Ishikawa (cell line): ENCODE data around the gene PLEKHH1.

Experiments
- CEBPB ChIP-seq: IDR thresholded peaks from 2 replicates; pipeline ENCODE4 v1.6.1; 2012
- CREB1 ChIP-seq: IDR thresholded peaks from 2 replicates; pipeline ENCODE4 v1.6.1; 2012; ENCODE audit warnings: low read depth
- EGR1 ChIP-seq: IDR thresholded peaks from 2 replicates; pipeline ENCODE4 v1.6.1; 2012
- EP300 ChIP-seq: IDR thresholded peaks from 2 replicates; pipeline ENCODE4 v1.6.1; 2012; ENCODE audit warnings: borderline replicate concordance
- FOXM1 ChIP-seq: IDR thresholded peaks from 2 replicates; pipeline ENCODE4 v1.6.1; 2012; ENCODE audit warnings: low read depth, borderline replicate concordance
- MAX ChIP-seq: IDR thresholded peaks from 2 replicates; pipeline ENCODE4 v1.6.1; 2012
- NFIC ChIP-seq: IDR thresholded peaks from 2 replicates; pipeline ENCODE4 v1.6.1; 2012
- RAD21 ChIP-seq: IDR thresholded peaks from 2 replicates; pipeline ENCODE4 v1.6.1; 2012; ENCODE audit warnings: low read depth
- REST ChIP-seq: IDR thresholded peaks from 2 replicates; pipeline ENCODE4 v1.6.1; 2012; ENCODE audit warnings: low read depth, mild to moderate bottlenecking
- TAF1 ChIP-seq: IDR thresholded peaks from 2 replicates; pipeline ENCODE4 v1.6.1; 2012; ENCODE audit warnings: low read depth, mild to moderate bottlenecking
- TCF12 ChIP-seq: IDR thresholded peaks from 2 replicates; pipeline ENCODE4 v1.6.1; 2012; ENCODE audit warnings: low read depth
- TEAD4 ChIP-seq: IDR thresholded peaks from 2 replicates; pipeline ENCODE4 v1.6.1; 2012
- USF1 ChIP-seq: IDR thresholded peaks from 2 replicates; pipeline ENCODE4 v1.6.1; 2012
- YY1 ChIP-seq: IDR thresholded peaks from 2 replicates; pipeline ENCODE4 v1.6.1; 2012; ENCODE audit warnings: low read depth
- ZBTB7A ChIP-seq: IDR thresholded peaks from 2 replicates; pipeline ENCODE4 v1.6.1; 2012; ENCODE audit warnings: low read depth

PLEKHH1 gene

GRCh38 chr14:67497716-67498115, 35.4 kb upstream of the PLEKHH1 start:
- TF ChIP-seq REST = no peak

GRCh38 chr14:67500981-67501380, 32.1 kb upstream of the PLEKHH1 start:
- TF ChIP-seq NFIC (no peak), EGR1 (no peak), EP300 (no peak)

GRCh38 chr14:67501670-67502069, 31.4 kb upstream of the PLEKHH1 start:
- no peak for TF ChIP-seq USF1
- no peak for TF ChIP-seq EGR1
- TF ChIP-seq RAD21 = no peak
- no peak for TF ChIP-seq NFIC
- no peak for TF ChIP-seq ZBTB7A
- no peak for TF ChIP-seq EP300
- no peak for TF ChIP-seq YY1
- TF ChIP-seq CREB1 = no peak
- no peak for TF ChIP-seq TAF1

- TF ChIP-seq YY1 (no peak), EGR1 (no peak), TEAD4 (no peak), USF1 (no peak), CREB1 (no peak), FOXM1 (no peak), MAX (no peak), RAD21 (no peak), CEBPB (no peak)
Measured at GRCh38 chr14:67502867-67503266, 30.2 kb upstream of the PLEKHH1 start.

GRCh38 chr14:67503331-67503730, 29.8 kb upstream of the PLEKHH1 start:
- no peak for TF ChIP-seq RAD21
- TF ChIP-seq EGR1 = no peak
- TF ChIP-seq FOXM1 = no peak
- no peak for TF ChIP-seq MAX
- no peak for TF ChIP-seq CEBPB
- TF ChIP-seq CREB1 = no peak
- TF ChIP-seq NFIC = no peak
- TF ChIP-seq REST = no peak
- TF ChIP-seq ZBTB7A = no peak
- TF ChIP-seq TCF12 = no peak

GRCh38 chr14:67505254-67505653, 27.8 kb upstream of the PLEKHH1 start:
- TF ChIP-seq USF1 (no peak), RAD21 (no peak), NFIC (no peak), TEAD4 (no peak), CREB1 (no peak), ZBTB7A (no peak), YY1 (no peak), TCF12 (no peak)

- TF ChIP-seq EP300 (no peak), RAD21 (no peak), ZBTB7A (no peak), CREB1 (no peak), TCF12 (no peak), EGR1 (no peak), TEAD4 (no peak), YY1 (no peak), TAF1 (no peak), MAX (no peak), REST (no peak), CEBPB (no peak), FOXM1 (no peak), USF1 (no peak), NFIC (no peak)
Measured at GRCh38 chr14:67508956-67509355, 24.1 kb upstream of the PLEKHH1 start.
